C4-2B (cell line): ENCODE data around the gene MYPN.

Experiments
- ZFX ChIP-seq: fragments of 450-650 bp; IDR thresholded peaks from 2 replicates; pipeline ENCODE4 v1.6.1; 2017
- TF ChIP-seq, protein P1 (sequence below): fragments of 450-650 bp; conservative IDR thresholded peaks from 2 replicates; pipeline ENCODE4 v1.5.1; 2017; ENCODE audit warnings: mild to moderate bottlenecking

DNA sequence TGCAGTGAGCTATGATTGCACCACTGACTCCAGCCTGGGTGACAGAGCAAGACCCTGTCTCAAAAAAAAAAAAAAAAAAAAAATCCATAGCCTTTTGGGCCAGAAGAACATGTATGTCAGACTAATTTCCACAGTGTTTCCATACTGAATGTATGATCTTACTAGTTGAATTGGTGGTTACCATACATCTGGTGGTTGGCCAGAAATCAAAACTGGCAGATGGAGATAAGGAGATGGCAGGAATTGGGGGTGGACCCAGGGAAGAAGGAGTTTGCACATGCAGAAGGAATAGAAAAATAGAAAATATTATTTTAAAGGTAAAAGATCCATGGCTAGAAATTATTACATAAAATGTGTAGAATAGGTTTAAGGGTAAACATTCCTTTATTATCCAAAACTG, 126.3 kb downstream of the MYPN start:
- TF ChIP-seq, protein P1, sequence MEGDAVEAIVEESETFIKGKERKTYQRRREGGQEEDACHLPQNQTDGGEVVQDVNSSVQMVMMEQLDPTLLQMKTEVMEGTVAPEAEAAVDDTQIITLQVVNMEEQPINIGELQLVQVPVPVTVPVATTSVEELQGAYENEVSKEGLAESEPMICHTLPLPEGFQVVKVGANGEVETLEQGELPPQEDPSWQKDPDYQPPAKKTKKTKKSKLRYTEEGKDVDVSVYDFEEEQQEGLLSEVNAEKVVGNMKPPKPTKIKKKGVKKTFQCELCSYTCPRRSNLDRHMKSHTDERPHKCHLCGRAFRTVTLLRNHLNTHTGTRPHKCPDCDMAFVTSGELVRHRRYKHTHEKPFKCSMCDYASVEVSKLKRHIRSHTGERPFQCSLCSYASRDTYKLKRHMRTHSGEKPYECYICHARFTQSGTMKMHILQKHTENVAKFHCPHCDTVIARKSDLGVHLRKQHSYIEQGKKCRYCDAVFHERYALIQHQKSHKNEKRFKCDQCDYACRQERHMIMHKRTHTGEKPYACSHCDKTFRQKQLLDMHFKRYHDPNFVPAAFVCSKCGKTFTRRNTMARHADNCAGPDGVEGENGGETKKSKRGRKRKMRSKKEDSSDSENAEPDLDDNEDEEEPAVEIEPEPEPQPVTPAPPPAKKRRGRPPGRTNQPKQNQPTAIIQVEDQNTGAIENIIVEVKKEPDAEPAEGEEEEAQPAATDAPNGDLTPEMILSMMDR, result no peak
- TF ChIP-seq ZFX, result no peak
